T-cell (primary cell): ENCODE measurements around the gene ARHGAP32. TPM values are rescaled to one million over a fixed set of nuclear protein-coding genes. Genes with fewer than 3 reads are reported as not detected.

Experiments
- ATAC-seq, 4 experiments: fragments of 200-7000 bp in 3 of 4; fragments of 150-1000 bp in 1 of 4; cut with Tn5 transposase; replicated peaks in 1 of 4; 1 replicate in 3 of 4; 2 replicates in 1 of 4; pipeline ENCODE4 v1.10.0; 2021; ENCODE audit warnings: moderate library complexity in 3 of 4, mild to moderate bottlenecking in 2 of 4, moderate number of reproducible peaks in 1 of 4
- CTCF ChIA-PET, 2 donors: fragments of 300-600 bp; sonication (Branson Sonifier 250); formaldehyde crosslinking; loops; one replicate each; lab custom pipeline; 2022; ENCODE audit warnings: antibody characterized with exemption in 2 of 2; lab: Charles Lee
- POLR2A ChIA-PET, 2 donors: fragments of 300-600 bp; sonication (Branson Sonifier 250); formaldehyde crosslinking; loops; one replicate each; lab custom pipeline; 2022; ENCODE audit warnings: antibody characterized with exemption in 2 of 2; lab: Charles Lee
- DNase-seq, 35 experiments: peaks; one replicate each; pipeline versions ENCODE4 v3.0.0 to v3.0.0-alpha.2; 2013 to 2023
- H3K27ac ChIP-seq: one replicate; pipeline ENCODE4 v1.5.1; 2013; ENCODE audit warnings: low read length
- H3K27me3 ChIP-seq, 2 experiments: replicated peaks in 1 of 2; 1 replicate in 1 of 2; 2 replicates in 1 of 2; pipeline versions ENCODE4 v1.6.1 to v1.7.0; 2013; ENCODE audit warnings: low read length in 1 of 2, mixed read lengths in 1 of 2; ENCODE audit not compliant: control insufficient read depth in 2 of 2, insufficient read depth in 2 of 2; ENCODE audit errors: extremely low read depth in 1 of 2
- H3K36me3 ChIP-seq, 2 donors: 1 replicate in 1 of 2; 2 replicates in 1 of 2; pipeline versions ENCODE4 v1.6.1 to v1.7.0; 2013; ENCODE audit warnings: low read length in 1 of 2; ENCODE audit not compliant: control insufficient read depth in 2 of 2, insufficient read depth in 1 of 2; ENCODE audit errors: extremely low read depth in 1 of 2
- H3K4me1 ChIP-seq, 2 experiments: 1 replicate in 1 of 2; 2 replicates in 1 of 2; pipeline versions ENCODE4 v1.6.1 to v1.7.0; 2013; ENCODE audit warnings: low read length in 2 of 2, mixed read lengths in 1 of 2; ENCODE audit not compliant: insufficient read depth in 2 of 2, control insufficient read depth in 1 of 2; ENCODE audit errors: extremely low read depth in 1 of 2
- H3K4me3 ChIP-seq, 2 donors: 1 replicate in 1 of 2; 2 replicates in 1 of 2; pipeline versions ENCODE4 v1.5.1 to v1.7.0; 2013; ENCODE audit warnings: mild to moderate bottlenecking in 2 of 2, low read length in 1 of 2, moderate library complexity in 1 of 2; ENCODE audit not compliant: control insufficient read depth in 1 of 2; ENCODE audit errors: extremely low read depth in 1 of 2
- H3K9me3 ChIP-seq: 2 replicates; pipeline ENCODE4 v1.7.0; 2013
- H3K27ac Mint-ChIP-seq, 2 donors: one replicate each; pipeline ENCODE4 v1.8.0; 2020 to 2021; ENCODE audit warnings: mild to moderate bottlenecking in 2 of 2, mixed read lengths in 2 of 2
- H3K27me3 Mint-ChIP-seq, 2 donors: one replicate each; pipeline ENCODE4 v1.8.0; 2021 to 2022; ENCODE audit warnings: mixed read lengths in 2 of 2
- H3K36me3 Mint-ChIP-seq: one replicate; pipeline ENCODE4 v1.8.0; 2021; ENCODE audit warnings: mixed read lengths
- H3K4me1 Mint-ChIP-seq, 3 donors: one replicate each; pipeline ENCODE4 v1.8.0; 2020 to 2022; ENCODE audit warnings: mixed read lengths in 3 of 3, mild to moderate bottlenecking in 1 of 3
- H3K4me3 Mint-ChIP-seq, 3 donors: one replicate each; pipeline ENCODE4 v1.8.0; 2020 to 2022; ENCODE audit warnings: mild to moderate bottlenecking in 3 of 3, mixed read lengths in 3 of 3, moderate library complexity in 3 of 3
- H3K9me3 Mint-ChIP-seq, 3 donors: one replicate each; pipeline ENCODE4 v1.8.0; 2020 to 2022; ENCODE audit warnings: mixed read lengths in 3 of 3
- WGBS: methylation state at CpG from one replicate; pipeline ENCODE4 v1.1.5; 2013; ENCODE audit warnings: missing lambda C conversion rate; ENCODE audit not compliant: insufficient coverage; 5-methylcytosine and 5-hydroxymethylcytosine counted together
- total RNA-seq, 35 experiments: library from RNA in 6 of 35; stranded (reverse) in 6 of 35; fragments of 120-200 nt in 1 of 35; gene quantifications; one replicate each; pipeline versions ENCODE4 v1.2.1 to v1.2.4 and lab custom pipeline; 2013 to 2026

ARHGAP32 gene
- total RNA-seq, 5 donors from 2014 or later (not counting 1 experiment from before 2014, with no cell fraction given) = 4.4 to 7.8 (median 6.5) TPM

GRCh38 chr11:128937480-128937879, 254.6 kb downstream of the ARHGAP32 start:
- ATAC-seq = no peak
- Histone ChIP-seq H3K27me3 (peaks cover 0 to 27% of the 10 kb centered on the region in 2 experiments), H3K4me1 (no peaks in the 10 kb centered on the region), H3K27ac (no peak overlapping the region), H3K36me3 (no peaks in the 10 kb centered on the region), H3K9me3 (no peaks in the 10 kb centered on the region), H3K4me3 (no peak overlapping the region)
- peaks cover 0 to 5% of the 10 kb centered on the region in 2 donors for H3K27me3 Mint-ChIP-seq
- POLR2A ChIA-PET = no interaction called here
- CTCF ChIA-PET = interaction anchor here in 1 of 2 donors (0.6 kb wide), 1 partner anchor 480 kb away, joined by 3 read pairs; no protein-coding TSS in a partner anchor
- H3K9me3 Mint-ChIP-seq = no peaks in the 10 kb centered on the region
- H3K4me3 Mint-ChIP-seq = no peak overlapping the region
- no peaks in the 10 kb centered on the region for H3K4me1 Mint-ChIP-seq
- no peaks in the 10 kb centered on the region for H3K36me3 Mint-ChIP-seq
- WGBS = 76% methylated on average over 9 of the region's 9 CpGs
- no peak for DNase-seq
- H3K27ac Mint-ChIP-seq = no peak overlapping the region

- H3K27me3 Mint-ChIP-seq = peaks cover 0 to 6% of the 10 kb centered on the region in 2 donors
- H3K27ac Mint-ChIP-seq = no peak overlapping the region
- CTCF ChIA-PET = no interaction called here
- POLR2A ChIA-PET = no interaction called here
- H3K36me3 Mint-ChIP-seq = no peaks in the 10 kb centered on the region
- no peaks in the 10 kb centered on the region for H3K9me3 ChIP-seq
- H3K27ac ChIP-seq = no peak overlapping the region
- 90% methylated on average over 11 of the region's 16 CpGs for WGBS
- H3K4me3 Mint-ChIP-seq = no peak overlapping the region
- H3K4me1 ChIP-seq = no peaks in the 10 kb centered on the region
- H3K27me3 ChIP-seq = peaks cover 0 to 20% of the 10 kb centered on the region in 2 experiments
- H3K4me1 Mint-ChIP-seq = no peaks in the 10 kb centered on the region
- ATAC-seq (no peak), DNase-seq (no peak)
- H3K9me3 Mint-ChIP-seq = no peaks in the 10 kb centered on the region
- no peak overlapping the region for H3K4me3 ChIP-seq
- no peaks in the 10 kb centered on the region for H3K36me3 ChIP-seq
Measured at GRCh38 chr11:128936606-128937251, 255.4 kb downstream of the ARHGAP32 start.

- CTCF ChIA-PET = interaction anchor here in 1 of 2 donors (0.6 kb wide), 1 partner anchor 323 kb away, joined by 6 read pairs; no protein-coding TSS in a partner anchor
Measured at GRCh38 chr11:128934926-128935325, 257.2 kb downstream of the ARHGAP32 start.

GRCh38 chr11:128934351-128934750, 257.8 kb downstream of the ARHGAP32 start:
- 89% methylated on average over 7 of the region's 7 CpGs for WGBS
- Mint-ChIP-seq H3K36me3 (no peaks in the 10 kb centered on the region), H3K4me3 (no peak overlapping the region), H3K27me3 (peaks cover 0 to 9% of the 10 kb centered on the region in 2 donors), H3K27ac (no peak overlapping the region), H3K4me1 (peaks cover 0 to under 1% (median 0%) of the 10 kb centered on the region in 3 donors), H3K9me3 (no peaks in the 10 kb centered on the region)
- Histone ChIP-seq H3K36me3 (no peaks in the 10 kb centered on the region), H3K27me3 (peaks cover 0 to 14% of the 10 kb centered on the region in 2 experiments), H3K4me3 (no peak overlapping the region), H3K27ac (no peak overlapping the region), H3K9me3 (no peaks in the 10 kb centered on the region), H3K4me1 (no peaks in the 10 kb centered on the region)
- no peak for DNase-seq
- CTCF ChIA-PET = interaction anchor here in 1 of 2 donors (0.5 kb wide), 1 partner anchor 52 kb away, joined by 3 read pairs; no protein-coding TSS in a partner anchor
- POLR2A ChIA-PET = interaction anchor here in 1 of 2 donors (0.6 kb wide), 1 partner anchor 9 kb away, joined by 3 read pairs; no protein-coding TSS in a partner anchor
- no peak for ATAC-seq

More at GRCh38 chr11:128934926-128935325, 257.2 kb downstream of the ARHGAP32 start:
- Histone ChIP-seq H3K36me3 (no peaks in the 10 kb centered on the region), H3K27me3 (peaks cover 0 to 9% of the 10 kb centered on the region in 2 experiments), H3K4me1 (no peaks in the 10 kb centered on the region), H3K9me3 (no peaks in the 10 kb centered on the region), H3K27ac (no peak overlapping the region), H3K4me3 (no peak overlapping the region)
- H3K36me3 Mint-ChIP-seq = no peaks in the 10 kb centered on the region
- H3K27ac Mint-ChIP-seq = no peak overlapping the region
- H3K4me3 Mint-ChIP-seq = no peak overlapping the region
- POLR2A ChIA-PET = no interaction called here
- no peaks in the 10 kb centered on the region for H3K4me1 Mint-ChIP-seq
- no peaks in the 10 kb centered on the region for H3K9me3 Mint-ChIP-seq
- peaks cover 0 to 6% of the 10 kb centered on the region in 2 donors for H3K27me3 Mint-ChIP-seq
- ATAC-seq (no peak), DNase-seq (no peak)
- 89% methylated on average over 6 of the region's 10 CpGs for WGBS

GRCh38 chr11:128933481-128934178, 258.5 kb downstream of the ARHGAP32 start:
- Mint-ChIP-seq H3K4me1 (peaks cover 1 to 4% (median 3%) of the 10 kb centered on the region in 3 donors), H3K4me3 (no peak overlapping the region), H3K27ac (no peak overlapping the region), H3K9me3 (no peaks in the 10 kb centered on the region), H3K27me3 (peaks cover 0 to 11% of the 10 kb centered on the region in 2 donors), H3K36me3 (no peaks in the 10 kb centered on the region)
- WGBS = 88% methylated on average over 7 of the region's 7 CpGs
- ChIA-PET POLR2A (interaction anchor here in 1 of 2 donors (0.6 kb wide), 1 partner anchor 8 kb away, joined by 3 read pairs; no protein-coding TSS in a partner anchor), CTCF (interaction anchor here in 1 of 2 donors (0.6 kb wide), 1 partner anchor 159 kb away, joined by 4 read pairs; no protein-coding TSS in a partner anchor)
- no peak for DNase-seq
- no peak for ATAC-seq
- Histone ChIP-seq H3K9me3 (no peaks in the 10 kb centered on the region), H3K36me3 (no peaks in the 10 kb centered on the region), H3K4me3 (no peak overlapping the region), H3K27ac (no peak overlapping the region), H3K4me1 (no peaks in the 10 kb centered on the region), H3K27me3 (peaks cover 0 to 14% of the 10 kb centered on the region in 2 experiments)

GRCh38 chr11:128931668-128932067, 260.5 kb downstream of the ARHGAP32 start:
- Mint-ChIP-seq H3K36me3 (no peaks in the 10 kb centered on the region), H3K27ac (no peak overlapping the region), H3K4me3 (no peak overlapping the region), H3K27me3 (peaks cover 0 to 11% of the 10 kb centered on the region in 2 donors), H3K4me1 (peaks cover 10 to 12% (median 12%) of the 10 kb centered on the region in 3 donors), H3K9me3 (no peaks in the 10 kb centered on the region)
- Histone ChIP-seq H3K27me3 (peaks cover 0 to 12% of the 10 kb centered on the region in 2 experiments), H3K9me3 (no peaks in the 10 kb centered on the region), H3K4me3 (no peak overlapping the region), H3K36me3 (no peaks in the 10 kb centered on the region), H3K4me1 (no peaks in the 10 kb centered on the region), H3K27ac (no peak overlapping the region)
- ChIA-PET POLR2A (no interaction called here), CTCF (no interaction called here)
- no peak for DNase-seq
- no peak for ATAC-seq
- WGBS = 67% methylated on average over 3 of the region's 6 CpGs
